Measurements from ENCODE around the gene SLC25A39. TPM values are rescaled to one million over a fixed set of nuclear protein-coding genes. Genes with fewer than 3 reads are reported as not detected.

SLC25A39 gene
- total RNA-seq, 1 donor: 36.0 TPM

DNA sequence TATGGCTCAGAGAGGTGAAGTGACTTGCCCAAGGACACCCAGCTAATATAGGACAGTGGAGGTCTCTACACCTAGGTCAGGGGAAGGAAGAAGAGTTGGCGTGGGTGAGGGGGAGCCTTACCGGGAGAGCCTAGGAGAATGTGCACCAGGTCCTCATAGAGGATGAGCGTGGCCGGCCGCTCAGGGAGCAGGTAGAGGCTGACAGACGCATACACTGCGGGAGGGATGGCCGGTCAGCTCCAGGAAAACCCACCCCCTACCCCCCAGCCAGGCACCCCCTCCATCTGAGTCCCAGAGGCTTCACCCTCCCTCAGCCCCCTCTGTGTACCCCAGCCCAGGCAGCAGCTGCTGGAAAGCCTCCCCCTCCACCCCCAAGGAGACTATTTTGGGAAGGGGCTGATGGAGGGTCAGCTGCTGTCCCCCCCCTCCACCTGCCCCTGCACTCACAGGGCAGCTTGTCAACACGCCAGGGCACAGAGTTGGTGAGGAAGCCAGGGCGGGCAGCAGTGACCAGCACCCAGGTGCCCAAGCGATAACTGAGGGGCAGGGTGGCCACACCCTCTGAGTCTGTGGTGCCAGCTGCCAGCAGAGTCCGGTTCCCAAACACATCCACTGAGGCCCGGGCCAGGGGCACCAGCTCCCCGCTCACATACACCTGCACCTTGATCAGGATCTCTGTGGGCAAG, 35.0 kb upstream of the SLC25A39 start:
- Histone ChIP-seq H3K9me3 (ENCODE audit: low read depth, low read length) (no peaks in the 10 kb centered on the region), H3K4me3 (ENCODE audit: low read length) (no peak overlapping the region), H3K4me1 (ENCODE audit: insufficient read depth, low read length) (peaks cover 12% of the 10 kb centered on the region), H3K27me3 (ENCODE audit: insufficient read depth, low read length) (peaks cover 5% of the 10 kb centered on the region)

DNA sequence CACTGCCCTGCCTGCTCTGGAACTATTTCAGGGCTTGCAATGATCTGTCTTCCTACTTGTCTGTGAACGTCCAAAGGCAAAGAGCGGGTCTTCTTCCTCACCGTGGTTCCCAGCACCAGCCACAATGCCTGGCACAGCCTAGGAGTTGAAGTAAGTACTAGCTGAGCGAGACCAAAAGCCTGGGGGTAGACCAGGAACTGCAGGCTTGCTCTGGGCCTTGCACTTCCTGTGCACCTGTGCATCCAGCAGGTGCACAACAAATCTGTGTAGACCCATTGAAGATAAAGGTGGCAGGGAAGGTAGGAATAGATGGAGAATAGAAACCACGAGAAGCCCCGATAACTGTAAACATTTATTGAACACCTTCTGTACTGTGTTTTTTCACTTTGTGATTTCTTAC, 34.4 kb upstream of the SLC25A39 start:
- no peaks in the 10 kb centered on the region for H3K9me3 ChIP-seq (ENCODE audit: low read depth, low read length)
- peaks cover 11% of the 10 kb centered on the region for H3K4me1 ChIP-seq (ENCODE audit: insufficient read depth, low read length)
- peaks cover 5% of the 10 kb centered on the region for H3K27me3 ChIP-seq (ENCODE audit: insufficient read depth, low read length)
- H3K4me3 ChIP-seq (ENCODE audit: low read length): no peak overlapping the region

DNA sequence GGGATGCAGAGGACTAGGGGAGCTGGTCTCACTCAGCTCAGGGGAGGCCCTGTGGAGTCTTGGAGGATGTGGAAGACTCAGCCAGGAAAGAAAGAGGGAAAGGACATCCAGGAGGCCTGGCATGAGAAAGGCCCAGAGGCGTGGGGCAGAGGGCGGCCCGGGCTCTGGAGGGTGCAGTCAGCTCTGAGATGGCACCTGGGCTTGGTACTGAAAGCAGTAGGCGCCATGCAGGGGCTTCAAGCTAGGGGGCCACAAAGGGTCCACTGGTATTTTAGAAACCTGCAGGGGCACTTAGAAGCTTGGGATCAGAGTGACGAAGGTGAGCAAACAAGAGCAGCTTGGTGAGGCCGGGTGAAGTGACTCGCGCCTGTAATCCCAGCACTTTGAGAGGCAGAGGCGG, 33.4 kb upstream of the SLC25A39 start:
- H3K27me3 ChIP-seq (ENCODE audit: insufficient read depth, low read length): peaks cover 5% of the 10 kb centered on the region
- no peak overlapping the region for H3K4me3 ChIP-seq (ENCODE audit: low read length)
- peaks cover 11% of the 10 kb centered on the region for H3K4me1 ChIP-seq (ENCODE audit: insufficient read depth, low read length)
- no peaks in the 10 kb centered on the region for H3K9me3 ChIP-seq (ENCODE audit: low read depth, low read length)

DNA sequence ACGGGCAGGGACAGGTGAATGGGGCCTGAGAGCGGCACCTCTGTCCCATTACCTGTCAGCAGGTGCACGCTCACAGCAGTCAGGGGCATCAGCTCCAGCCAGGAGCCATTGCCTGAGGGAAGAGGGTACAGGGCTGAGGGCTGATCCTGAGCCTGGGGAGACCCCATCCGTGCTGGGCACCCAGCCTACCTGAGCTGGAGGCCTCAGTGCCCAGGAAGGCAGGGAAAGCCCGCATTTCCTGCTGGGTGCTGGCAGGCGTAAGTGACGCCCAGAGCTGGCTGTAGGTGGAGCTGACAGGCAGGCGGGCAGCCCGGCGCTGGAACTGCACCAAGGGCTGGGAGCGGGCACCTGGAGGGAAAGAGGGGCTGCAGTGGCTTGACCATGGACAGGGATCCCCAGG, 31.6 kb upstream of the SLC25A39 start:
- Histone ChIP-seq H3K9me3 (ENCODE audit: low read depth, low read length) (no peaks in the 10 kb centered on the region), H3K27me3 (ENCODE audit: insufficient read depth, low read length) (no peaks in the 10 kb centered on the region), H3K4me3 (ENCODE audit: low read length) (no peak overlapping the region), H3K4me1 (ENCODE audit: insufficient read depth, low read length) (peaks cover 8% of the 10 kb centered on the region)

DNA sequence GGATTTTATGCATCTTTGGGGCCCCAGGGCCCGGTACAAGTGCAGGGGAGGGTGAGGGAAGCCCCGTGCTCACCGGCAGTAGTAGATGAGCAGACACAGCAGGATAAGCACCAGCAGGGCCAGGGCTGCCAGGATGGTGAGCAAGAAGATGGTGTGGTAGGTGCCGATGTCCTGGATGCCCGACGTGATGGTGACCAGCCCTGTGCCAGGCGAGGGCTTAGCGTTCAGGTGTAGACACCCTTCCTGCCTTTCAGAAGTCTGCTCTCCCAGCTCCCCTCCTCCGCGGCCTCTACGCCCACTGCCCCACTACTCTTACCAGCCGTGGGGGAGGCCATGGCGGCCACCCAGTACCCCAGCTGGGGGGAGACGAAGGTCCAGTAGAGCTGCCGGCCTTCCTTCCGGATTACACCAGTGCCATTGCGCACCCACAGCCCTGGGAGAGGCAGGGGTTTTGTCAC, 31.0 kb upstream of the SLC25A39 start:
- Histone ChIP-seq H3K9me3 (ENCODE audit: low read depth, low read length) (no peaks in the 10 kb centered on the region), H3K27me3 (ENCODE audit: insufficient read depth, low read length) (no peaks in the 10 kb centered on the region), H3K4me1 (ENCODE audit: insufficient read depth, low read length) (peaks cover 8% of the 10 kb centered on the region), H3K4me3 (ENCODE audit: low read length) (no peak overlapping the region)

DNA sequence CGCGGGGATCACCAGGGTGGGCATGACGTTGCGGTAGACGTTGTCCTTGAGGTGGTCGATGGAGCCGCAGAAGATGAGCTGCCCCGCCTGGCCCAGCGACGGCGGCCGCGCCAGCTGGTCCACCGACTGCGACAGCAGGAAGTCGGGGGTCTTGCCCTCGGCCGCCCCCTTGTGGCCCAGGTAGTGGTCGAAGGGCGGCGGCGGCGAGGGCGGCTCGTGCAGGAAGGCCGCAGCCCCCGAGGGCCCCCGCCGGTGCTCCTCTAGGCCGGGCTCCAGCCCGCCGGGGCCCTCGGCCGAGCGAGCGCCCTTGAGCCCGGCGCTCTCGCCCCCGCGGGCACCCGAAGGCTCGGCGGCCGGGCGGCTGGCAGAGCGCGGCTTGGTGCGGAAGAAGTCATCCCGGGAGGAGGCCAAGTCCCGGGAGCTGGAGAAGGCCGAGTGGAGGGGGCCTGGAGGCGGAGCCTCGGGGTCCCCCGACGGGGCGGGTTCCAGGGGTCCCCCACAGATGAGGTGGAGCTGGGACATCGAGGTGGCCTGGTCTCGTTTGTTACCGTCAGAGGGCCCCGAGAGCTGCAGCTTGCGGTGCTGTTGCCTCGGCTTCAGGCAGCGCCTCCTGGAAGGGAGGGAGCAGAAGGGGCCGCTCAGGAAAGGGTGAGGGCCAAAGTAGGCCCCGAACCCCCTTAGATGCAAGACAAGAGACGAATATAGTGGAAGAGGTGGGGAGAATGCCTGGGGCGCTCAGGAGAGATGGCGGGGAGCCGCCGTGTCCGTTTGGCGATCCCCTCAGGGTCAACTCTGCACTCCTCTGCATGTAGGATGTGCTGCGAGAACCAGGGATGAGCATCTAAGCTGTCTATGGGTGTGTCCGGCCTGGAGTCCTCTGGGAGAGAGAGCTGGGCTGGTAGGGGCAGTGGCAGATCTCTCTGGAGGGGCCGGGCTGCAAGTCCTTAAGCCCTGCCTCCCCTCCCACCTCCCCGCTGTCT, 30.2 kb upstream of the SLC25A39 start:
- Histone ChIP-seq H3K4me3 (ENCODE audit: low read length) (no peak overlapping the region), H3K9me3 (ENCODE audit: low read depth, low read length) (no peaks in the 10 kb centered on the region), H3K27me3 (ENCODE audit: insufficient read depth, low read length) (no peaks in the 10 kb centered on the region)

DNA sequence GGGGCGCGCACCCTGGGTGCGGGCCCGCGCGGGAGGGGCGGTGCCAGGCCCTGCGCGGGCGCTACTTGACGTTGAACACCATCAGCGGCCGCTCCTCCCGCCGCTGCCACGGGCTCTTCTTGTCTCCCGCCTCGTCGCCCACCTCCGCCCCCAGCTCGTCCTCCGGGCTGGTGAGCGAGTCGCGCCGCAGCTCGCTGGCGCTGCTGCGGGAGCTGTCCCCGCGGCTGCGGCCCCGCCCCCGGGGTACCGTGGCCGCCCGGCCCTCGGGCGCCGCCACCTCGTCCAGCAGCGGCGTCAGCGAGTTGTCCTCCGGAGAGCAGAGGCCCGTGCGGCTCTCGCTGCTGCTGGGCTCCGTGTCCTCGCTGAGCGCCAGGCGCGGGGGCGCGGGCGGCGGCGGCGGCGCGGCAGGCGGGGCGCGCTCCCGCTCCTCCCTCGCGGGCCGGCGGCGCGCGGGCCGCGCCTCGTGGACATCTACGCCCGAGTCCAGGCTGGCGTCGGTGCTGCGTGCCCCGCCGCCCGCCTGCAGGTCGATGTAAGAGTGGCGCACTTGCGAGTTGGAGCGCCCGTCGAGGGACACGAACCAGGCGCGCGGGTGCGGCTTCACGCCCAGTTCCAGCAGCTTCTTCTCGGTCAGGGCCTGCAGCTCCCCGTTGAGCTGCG, 29.2 kb upstream of the SLC25A39 start:
- H3K4me3 ChIP-seq (ENCODE audit: low read length): peak overlapping the region; percentile 22
- peaks cover 24% of the 10 kb centered on the region for H3K4me1 ChIP-seq (ENCODE audit: insufficient read depth, low read length)
- no peaks in the 10 kb centered on the region for H3K27me3 ChIP-seq (ENCODE audit: insufficient read depth, low read length)
- no peaks in the 10 kb centered on the region for H3K9me3 ChIP-seq (ENCODE audit: low read depth, low read length)

More for the DNA sequence above, 30.2 kb upstream of the SLC25A39 start:
- H3K4me1 ChIP-seq (ENCODE audit: insufficient read depth, low read length): peaks cover 14% of the 10 kb centered on the region

DNA sequence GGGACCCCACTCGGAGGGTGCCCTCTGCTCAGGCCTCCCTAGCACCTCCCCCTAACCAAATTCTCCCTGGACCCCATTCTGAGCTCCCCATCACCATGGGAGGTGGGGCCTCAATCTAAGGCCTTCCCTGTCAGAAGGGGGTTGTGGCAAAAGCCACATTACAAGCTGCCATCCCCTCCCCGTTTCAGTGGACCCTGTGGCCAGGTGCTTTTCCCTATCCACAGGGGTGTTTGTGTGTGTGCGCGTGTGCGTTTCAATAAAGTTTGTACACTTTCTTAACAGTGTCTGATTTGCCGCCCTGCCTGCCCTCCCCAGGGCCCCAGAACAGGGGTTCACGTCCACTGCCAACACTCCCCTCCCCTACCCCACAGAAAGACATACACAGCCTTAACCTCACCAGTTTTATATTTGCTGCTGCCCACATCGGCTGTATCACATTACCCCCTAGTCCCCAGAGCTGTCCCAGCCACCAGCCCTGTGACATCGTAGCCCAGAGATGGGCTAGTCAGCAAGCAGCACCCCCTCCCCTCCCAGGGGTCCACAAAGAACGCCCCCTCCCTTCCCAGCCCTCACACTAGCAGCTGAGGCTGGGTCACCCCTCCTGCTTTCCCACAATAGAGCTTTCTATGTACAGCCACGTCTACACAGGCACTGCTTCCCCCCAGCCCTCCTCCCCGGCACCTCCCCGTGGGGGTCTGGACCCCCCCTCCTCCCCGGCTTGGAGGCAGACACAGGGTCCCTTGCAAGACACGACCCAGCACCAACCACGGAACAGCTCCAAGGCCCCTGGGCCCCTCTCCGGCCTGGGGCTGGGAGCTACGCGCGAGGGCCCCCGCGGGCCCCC, 28.4 kb upstream of the SLC25A39 start:
- peak overlapping the region; percentile 22 for H3K4me3 ChIP-seq (ENCODE audit: low read length)
- H3K4me1 ChIP-seq (ENCODE audit: insufficient read depth, low read length): peaks cover 32% of the 10 kb centered on the region
- no peaks in the 10 kb centered on the region for H3K9me3 ChIP-seq (ENCODE audit: low read depth, low read length)
- no peaks in the 10 kb centered on the region for H3K27me3 ChIP-seq (ENCODE audit: insufficient read depth, low read length)

DNA sequence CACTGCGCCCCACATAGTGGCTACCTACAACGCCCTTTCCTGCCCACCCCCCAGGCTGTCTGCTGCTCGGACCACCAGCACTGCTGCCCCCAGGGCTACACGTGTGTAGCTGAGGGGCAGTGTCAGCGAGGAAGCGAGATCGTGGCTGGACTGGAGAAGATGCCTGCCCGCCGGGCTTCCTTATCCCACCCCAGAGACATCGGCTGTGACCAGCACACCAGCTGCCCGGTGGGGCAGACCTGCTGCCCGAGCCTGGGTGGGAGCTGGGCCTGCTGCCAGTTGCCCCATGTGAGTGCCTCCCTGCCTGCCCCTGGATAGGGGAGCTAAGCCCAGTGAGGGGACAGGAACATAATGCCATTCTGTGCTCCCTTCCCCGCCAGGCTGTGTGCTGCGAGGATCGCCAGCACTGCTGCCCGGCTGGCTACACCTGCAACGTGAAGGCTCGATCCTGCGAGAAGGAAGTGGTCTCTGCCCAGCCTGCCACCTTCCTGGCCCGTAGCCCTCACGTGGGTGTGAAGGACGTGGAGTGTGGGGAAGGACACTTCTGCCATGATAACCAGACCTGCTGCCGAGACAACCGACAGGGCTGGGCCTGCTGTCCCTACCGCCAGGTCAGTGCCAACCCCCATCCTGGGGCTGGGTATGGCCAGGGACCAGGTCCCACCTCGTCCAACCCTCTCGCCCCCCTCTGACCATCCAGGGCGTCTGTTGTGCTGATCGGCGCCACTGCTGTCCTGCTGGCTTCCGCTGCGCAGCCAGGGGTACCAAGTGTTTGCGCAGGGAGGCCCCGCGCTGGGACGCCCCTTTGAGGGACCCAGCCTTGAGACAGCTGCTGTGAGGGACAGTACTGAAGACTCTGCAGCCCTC, 27.6 kb upstream of the SLC25A39 start:
- Histone ChIP-seq H3K4me3 (ENCODE audit: low read length) (no peak overlapping the region), H3K9me3 (ENCODE audit: low read depth, low read length) (no peaks in the 10 kb centered on the region), H3K27me3 (ENCODE audit: insufficient read depth, low read length) (no peaks in the 10 kb centered on the region), H3K4me1 (ENCODE audit: insufficient read depth, low read length) (peaks cover 41% of the 10 kb centered on the region)

DNA sequence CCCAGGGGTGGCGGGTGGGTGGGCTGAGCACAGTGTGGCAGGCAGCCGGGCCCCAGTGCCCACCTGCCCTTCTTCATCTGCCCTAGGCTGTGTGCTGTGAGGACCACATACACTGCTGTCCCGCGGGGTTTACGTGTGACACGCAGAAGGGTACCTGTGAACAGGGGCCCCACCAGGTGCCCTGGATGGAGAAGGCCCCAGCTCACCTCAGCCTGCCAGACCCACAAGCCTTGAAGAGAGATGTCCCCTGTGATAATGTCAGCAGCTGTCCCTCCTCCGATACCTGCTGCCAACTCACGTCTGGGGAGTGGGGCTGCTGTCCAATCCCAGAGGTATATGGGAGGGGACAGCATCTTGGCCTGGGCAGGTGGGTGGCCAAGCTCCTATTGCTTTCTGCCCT, 26.8 kb upstream of the SLC25A39 start:
- no peaks in the 10 kb centered on the region for H3K9me3 ChIP-seq (ENCODE audit: low read depth, low read length)
- H3K4me1 ChIP-seq (ENCODE audit: insufficient read depth, low read length): peaks cover 48% of the 10 kb centered on the region
- no peak overlapping the region for H3K4me3 ChIP-seq (ENCODE audit: low read length)
- H3K27me3 ChIP-seq (ENCODE audit: insufficient read depth, low read length): no peaks in the 10 kb centered on the region

DNA sequence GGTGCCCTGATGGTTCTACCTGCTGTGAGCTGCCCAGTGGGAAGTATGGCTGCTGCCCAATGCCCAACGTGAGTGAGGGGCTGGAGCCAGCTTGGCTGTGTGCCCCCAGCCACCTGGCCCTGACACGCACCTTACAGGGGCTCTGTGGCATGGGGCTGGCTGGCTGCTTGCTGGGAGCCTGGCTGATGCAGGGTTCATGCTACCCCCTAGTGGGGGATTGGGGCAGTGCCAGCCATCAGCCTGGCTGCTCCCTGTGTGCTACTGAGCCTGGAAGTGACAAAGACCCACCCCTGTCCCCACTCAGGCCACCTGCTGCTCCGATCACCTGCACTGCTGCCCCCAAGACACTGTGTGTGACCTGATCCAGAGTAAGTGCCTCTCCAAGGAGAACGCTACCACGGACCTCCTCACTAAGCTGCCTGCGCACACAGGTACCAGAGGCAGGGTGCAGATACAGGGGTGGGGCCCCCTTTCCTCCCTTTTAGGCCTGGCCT, 26.2 kb upstream of the SLC25A39 start:
- Histone ChIP-seq H3K4me3 (ENCODE audit: low read length) (no peak overlapping the region), H3K4me1 (ENCODE audit: insufficient read depth, low read length) (peaks cover 55% of the 10 kb centered on the region), H3K27me3 (ENCODE audit: insufficient read depth, low read length) (no peaks in the 10 kb centered on the region), H3K9me3 (ENCODE audit: low read depth, low read length) (no peaks in the 10 kb centered on the region)

DNA sequence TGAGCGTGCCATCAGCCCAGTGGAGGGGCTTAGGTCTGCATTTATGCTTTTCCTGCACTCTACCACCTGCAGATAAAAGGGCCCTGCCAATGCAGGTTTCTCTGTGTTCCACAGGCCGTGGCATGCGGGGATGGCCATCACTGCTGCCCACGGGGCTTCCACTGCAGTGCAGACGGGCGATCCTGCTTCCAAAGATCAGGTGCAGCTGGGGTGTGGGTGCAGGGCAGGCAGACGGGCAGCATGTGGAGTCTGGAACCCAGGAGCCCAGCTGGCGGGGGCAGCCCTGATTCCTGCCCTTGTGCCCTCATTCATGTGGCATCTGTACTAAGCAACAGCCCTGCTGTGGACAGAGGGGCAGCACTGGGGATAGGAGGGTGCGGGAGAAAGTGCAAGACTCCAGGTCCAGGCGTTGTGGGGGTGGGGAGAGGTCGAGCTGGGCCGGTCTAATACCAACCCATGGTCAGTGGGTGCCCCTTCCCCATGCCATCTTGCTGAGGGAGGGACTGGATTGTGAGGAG, 25.0 kb upstream of the SLC25A39 start:
- no peak overlapping the region for H3K4me3 ChIP-seq (ENCODE audit: low read length)
- H3K4me1 ChIP-seq (ENCODE audit: insufficient read depth, low read length): peaks cover 63% of the 10 kb centered on the region
- no peaks in the 10 kb centered on the region for H3K9me3 ChIP-seq (ENCODE audit: low read depth, low read length)

DNA sequence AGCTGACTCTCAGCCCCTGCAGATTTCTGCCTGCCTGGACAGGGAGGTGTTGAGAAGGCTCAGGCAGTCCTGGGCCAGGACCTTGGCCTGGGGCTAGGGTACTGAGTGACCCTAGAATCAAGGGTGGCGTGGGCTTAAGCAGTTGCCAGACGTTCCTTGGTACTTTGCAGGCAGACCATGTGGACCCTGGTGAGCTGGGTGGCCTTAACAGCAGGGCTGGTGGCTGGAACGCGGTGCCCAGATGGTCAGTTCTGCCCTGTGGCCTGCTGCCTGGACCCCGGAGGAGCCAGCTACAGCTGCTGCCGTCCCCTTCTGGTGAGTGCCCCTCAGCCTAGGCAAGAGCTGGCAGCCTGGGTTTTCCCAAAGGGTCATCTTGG, 24.4 kb upstream of the SLC25A39 start:
- Histone ChIP-seq H3K27me3 (ENCODE audit: insufficient read depth, low read length) (no peaks in the 10 kb centered on the region), H3K4me3 (ENCODE audit: low read length) (no peak overlapping the region), H3K9me3 (ENCODE audit: low read depth, low read length) (no peaks in the 10 kb centered on the region), H3K4me1 (ENCODE audit: insufficient read depth, low read length) (peaks cover 69% of the 10 kb centered on the region)

More for the DNA sequence above, 25.0 kb upstream of the SLC25A39 start:
- H3K27me3 ChIP-seq (ENCODE audit: insufficient read depth, low read length): no peaks in the 10 kb centered on the region
